Erythroblast (primary cell): ENCODE results near the gene NFIX.

Experiments
- DNase-seq, 2 experiments: peaks; one replicate each; lab custom pipeline; 2025; lab: John Stamatoyannopoulos, UW
- GATA1 ChIP-seq: IDR thresholded peaks from 2 replicates; pipeline ENCODE4 v1.6.1; 2011; ENCODE audit warnings: low read depth, mild to moderate bottlenecking, control low read depth, low read length, moderate library complexity
- POLR2A ChIP-seq: IDR thresholded peaks from 2 replicates; pipeline ENCODE4 v1.6.1; 2011; ENCODE audit warnings: mild to moderate bottlenecking, low read length

NFIX gene

GRCh38 chr19:13004273-13004672, 9.0 kb downstream of the NFIX start:
- no peak for TF ChIP-seq POLR2A
- TF ChIP-seq GATA1 = no peak
- no peak for DNase-seq

GRCh38 chr19:13005253-13005652, 10.0 kb downstream of the NFIX start:
- TF ChIP-seq POLR2A (no peak), GATA1 (no peak)
- no peak for DNase-seq

GRCh38 chr19:13005861-13006370, 10.6 kb downstream of the NFIX start:
- TF ChIP-seq GATA1 (no peak), POLR2A (no peak)
- DNase-seq = no peak

- no peak for DNase-seq
- TF ChIP-seq POLR2A (no peak), GATA1 (no peak)
Observed at GRCh38 chr19:13006431-13007281, 11.4 kb downstream of the NFIX start.

- TF ChIP-seq POLR2A = no peak
- no peak for DNase-seq
Observed at GRCh38 chr19:13007292-13008045, 12.2 kb downstream of the NFIX start.

- TF ChIP-seq GATA1 (no peak), POLR2A (no peak)
- no peak for DNase-seq
Observed at GRCh38 chr19:13008926-13009787, 13.9 kb downstream of the NFIX start.

- TF ChIP-seq POLR2A (no peak), GATA1 (no peak)
- DNase-seq = no peak
Observed at GRCh38 chr19:13010038-13010991, 15.0 kb downstream of the NFIX start.

GRCh38 chr19:13010992-13011652, 15.8 kb downstream of the NFIX start:
- TF ChIP-seq POLR2A (no peak), GATA1 (no peak)
- DNase-seq = no peak

- peak; percentile 52 to 61 for DNase-seq
Observed at GRCh38 chr19:13011653-13012389, 16.5 kb downstream of the NFIX start.

GRCh38 chr19:13012390-13012689, 17.1 kb downstream of the NFIX start:
- no peak for DNase-seq
- TF ChIP-seq POLR2A = no peak
- no peak for TF ChIP-seq GATA1

More at GRCh38 chr19:13011653-13012389, 16.5 kb downstream of the NFIX start:
- TF ChIP-seq POLR2A = no peak
- TF ChIP-seq GATA1 = no peak
